ENCODE results near the gene OR4F15.

The OR4F15 gene

DNA sequence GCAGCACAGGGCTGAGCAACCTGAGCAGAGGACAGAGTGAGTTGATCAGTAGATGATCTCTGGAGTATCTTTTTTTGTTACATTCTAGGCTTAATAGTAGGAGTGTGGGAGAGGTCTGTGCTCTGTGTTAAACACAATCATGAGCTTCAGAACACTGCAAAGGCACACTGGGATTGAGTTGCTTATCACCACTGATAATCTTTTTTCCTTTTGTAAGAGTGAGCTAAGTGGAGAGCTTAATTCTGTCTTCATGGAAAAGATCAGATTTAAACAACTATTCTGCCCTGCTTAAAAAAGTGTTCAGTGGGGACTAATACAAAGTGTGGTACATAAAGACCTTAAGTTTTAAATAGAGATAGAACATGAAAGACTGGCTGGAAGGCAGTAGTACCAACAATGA lies 7.6 kb upstream of the OR4F15 start:
- DNase-seq, result no peak

DNA sequence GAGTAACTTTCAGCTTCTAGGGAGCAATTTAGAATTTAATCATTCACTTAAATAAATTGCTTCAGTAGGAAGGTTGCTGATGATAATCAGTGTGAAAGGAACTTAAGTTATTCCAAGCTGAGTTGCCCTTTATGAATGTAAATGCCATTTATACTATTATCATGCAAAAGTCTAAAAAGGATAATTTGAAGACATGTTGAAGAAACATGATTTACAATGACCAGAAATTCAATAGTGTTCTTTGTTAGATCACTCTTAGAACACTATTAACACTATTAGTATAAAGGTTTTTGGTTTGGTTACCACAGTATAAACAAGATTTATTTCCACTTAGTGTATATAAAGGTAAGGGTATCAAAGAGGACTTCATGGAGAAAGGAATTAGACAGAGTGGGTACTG lies 7.1 kb upstream of the OR4F15 start:
- no peak for DNase-seq

DNA sequence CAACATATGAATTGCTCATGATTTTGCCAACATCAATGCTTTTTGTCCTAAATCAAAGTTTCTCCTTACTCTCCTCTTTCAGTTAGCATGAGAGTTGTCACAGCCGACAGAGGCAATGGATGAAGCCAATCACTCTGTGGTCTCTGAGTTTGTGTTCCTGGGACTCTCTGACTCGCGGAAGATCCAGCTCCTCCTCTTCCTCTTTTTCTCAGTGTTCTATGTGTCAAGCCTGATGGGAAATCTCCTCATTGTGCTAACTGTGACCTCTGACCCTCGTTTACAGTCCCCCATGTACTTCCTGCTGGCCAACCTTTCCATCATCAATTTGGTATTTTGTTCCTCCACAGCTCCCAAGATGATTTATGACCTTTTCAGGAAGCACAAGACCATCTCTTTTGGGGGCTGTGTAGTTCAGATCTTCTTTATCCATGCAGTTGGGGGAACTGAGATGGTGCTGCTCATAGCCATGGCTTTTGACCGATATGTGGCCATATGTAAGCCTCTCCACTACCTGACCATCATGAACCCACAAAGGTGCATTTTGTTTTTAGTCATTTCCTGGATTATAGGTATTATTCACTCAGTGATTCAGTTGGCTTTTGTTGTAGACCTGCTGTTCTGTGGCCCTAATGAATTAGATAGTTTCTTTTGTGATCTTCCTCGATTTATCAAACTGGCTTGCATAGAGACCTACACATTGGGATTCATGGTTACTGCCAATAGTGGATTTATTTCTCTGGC lies 6.2 kb upstream of the OR4F15 start:
- DNase-seq, result no peak

- DNase-seq, result no peak
These were observed 4.6 kb upstream of the OR4F15 start for GRCh38 chr15:101807345-101807945.

DNA sequence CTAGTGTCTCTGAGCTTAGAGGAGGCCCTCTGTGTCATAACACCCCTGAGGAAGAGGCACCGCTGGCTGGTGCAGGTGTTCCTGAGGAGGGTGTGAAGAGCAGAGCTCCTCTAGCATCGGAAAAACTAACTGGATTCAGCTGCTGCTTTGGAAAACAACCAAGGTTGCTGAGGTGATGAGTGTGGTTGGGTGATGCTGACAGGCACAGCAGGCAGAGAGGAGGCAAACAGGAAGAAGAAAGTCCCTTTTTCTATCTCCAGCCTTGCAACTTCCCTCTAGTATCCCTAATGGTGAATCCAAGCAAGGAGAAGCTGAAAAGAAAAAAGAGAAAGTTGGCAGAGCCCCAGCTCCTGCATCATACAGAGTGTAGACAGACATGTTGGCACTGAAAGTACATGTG lies 3.8 kb upstream of the OR4F15 start:
- DNase-seq, result no peak

DNA sequence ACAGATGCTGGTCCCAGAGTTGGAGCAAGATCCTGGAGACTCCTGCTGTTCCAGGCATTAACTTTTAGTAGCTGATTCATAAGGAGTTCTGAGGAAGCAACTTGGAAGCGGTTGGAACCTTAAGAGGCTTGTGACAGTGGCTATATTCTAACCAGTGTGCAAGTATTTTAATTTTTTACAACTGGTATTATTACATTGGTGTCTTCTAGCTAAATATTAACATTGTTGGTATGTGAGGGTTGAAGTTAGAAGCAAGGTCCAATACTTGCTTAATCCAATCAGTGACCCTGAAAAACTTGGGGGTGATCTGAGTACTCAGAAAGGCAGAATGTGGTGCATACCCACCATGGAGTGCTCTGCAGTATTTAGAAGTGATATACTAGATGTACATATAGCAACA lies 1.5 kb upstream of the OR4F15 start:
- no peak for DNase-seq

DNA sequence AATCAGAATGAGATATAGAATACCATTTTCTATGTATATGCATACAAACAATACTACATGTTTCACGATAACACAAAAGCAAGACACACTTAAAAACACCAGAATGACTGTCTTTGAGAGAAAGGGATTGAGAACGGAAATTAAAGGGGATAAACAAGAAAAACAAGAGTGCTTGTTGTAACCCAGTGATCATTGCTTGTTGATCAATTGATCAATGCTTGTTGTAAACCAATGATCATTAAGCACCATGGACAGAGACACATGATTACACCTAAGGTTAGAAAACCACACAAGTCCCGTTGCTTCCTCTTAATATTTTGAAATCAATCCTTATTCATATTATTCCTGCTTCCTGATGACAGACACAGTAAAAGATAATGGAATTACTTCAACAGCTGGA lies 1.1 kb upstream of the OR4F15 start:
- no peak for DNase-seq

DNA sequence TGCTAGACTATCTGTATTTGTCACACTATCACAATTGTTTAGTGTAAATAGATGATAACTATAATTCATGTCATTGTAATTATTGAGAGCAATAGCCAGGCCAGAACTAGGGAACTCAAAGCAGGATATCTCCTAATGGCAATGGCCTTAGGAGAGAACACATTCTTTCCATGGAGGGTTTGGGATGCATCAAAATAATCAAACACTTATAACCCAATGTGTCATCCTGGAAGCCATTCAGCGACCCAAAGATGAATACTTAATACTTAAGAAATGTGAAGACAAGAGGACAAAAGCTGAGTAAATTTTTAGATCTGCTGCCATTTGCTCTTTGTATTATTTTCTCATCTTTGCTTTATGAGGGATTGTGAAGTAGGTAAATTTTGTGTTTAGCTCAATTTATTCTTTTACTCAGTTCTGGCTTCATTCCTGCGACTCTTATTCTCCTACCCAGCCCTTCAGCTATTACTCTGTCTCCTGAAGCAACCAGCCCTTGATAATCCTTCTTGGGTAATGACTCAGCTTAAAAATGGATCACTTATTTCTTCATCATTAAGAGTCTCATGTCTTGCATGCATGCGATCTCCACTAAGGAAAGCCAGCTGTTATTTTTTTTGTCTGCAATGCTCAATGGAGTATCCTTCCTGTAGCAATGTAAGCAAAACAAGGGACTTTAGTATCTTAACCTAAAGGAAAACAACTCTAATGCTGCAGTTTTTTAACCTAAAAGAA lies 2.0 kb downstream of the OR4F15 start:
- no peak for DNase-seq

DNA sequence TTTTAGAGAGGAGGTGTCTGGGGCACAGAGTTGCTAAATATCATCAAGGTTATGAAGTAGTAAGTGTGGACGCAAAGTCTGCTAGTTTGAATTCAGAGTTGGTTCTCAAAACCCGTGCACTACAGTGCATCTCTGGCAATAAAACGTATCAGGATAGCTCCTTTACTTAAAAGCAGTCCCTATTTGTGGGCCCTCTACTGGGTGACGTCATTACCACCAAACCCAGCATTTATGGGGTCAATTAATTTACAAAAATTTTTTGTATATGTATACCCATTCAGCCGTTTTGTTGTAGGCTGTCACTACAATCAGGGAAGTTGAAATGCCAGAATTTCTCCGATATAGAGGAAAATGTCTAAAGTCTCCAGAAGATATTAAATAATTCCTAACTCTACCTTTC lies 8.8 kb downstream of the OR4F15 start:
- DNase-seq, result no peak

DNA sequence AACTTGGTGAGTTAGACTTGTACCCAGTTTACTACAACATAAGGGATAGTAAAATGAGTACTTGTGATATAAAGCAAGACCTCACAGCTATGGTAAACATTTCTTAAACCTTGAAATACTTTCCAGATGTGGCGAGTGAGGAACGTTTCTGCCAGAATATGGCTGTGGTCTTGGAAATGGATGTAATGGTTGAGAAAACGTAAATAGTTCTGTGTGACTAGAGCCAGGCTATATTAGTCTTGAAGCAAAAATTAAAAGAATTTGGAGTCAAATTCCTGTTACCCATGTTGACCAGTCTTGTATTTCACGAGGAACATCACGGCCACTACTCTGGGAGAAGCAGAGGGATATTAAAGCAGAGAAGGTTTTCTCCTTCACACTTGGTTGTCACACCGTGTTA lies 15.3 kb downstream of the OR4F15 start:
- DNase-seq, result no peak

DNA sequence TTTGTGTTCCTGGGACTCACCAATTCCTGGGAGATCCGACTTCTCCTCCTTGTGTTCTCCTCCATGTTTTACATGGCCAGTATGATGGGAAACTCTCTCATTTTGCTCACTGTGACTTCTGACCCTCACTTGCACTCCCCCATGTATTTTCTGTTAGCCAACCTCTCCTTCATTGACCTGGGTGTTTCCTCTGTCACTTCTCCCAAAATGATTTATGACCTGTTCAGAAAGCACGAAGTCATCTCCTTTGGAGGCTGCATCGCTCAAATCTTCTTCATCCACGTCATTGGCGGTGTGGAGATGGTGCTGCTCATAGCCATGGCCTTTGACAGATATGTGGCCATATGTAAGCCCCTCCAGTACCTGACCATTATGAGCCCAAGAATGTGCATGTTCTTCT lies 16.8 kb downstream of the OR4F15 start:
- DNase-seq, result no peak

- DNase-seq, result no peak
These were observed 29.7 kb downstream of the OR4F15 start for GRCh38 chr15:101841656-101842055.

DNA sequence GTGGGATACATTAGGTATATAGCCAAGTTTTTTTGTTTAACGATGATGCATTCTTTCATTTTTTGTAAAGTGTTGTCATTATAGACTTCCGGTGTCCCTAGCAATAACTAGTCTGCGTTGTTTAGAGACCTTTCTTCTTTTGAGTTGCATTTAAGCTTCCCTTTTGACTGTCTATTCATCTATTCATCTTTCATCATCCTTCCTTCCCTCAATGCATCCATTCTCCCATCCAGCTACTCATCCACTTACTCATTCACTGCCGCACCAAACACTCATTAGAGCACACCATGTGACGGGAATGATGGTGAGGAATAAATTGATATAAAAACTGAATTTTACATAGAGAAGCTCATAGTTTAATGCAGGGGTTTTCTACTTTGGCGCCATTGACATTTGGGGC lies 32.9 kb downstream of the OR4F15 start:
- DNase-seq, result no peak

DNA sequence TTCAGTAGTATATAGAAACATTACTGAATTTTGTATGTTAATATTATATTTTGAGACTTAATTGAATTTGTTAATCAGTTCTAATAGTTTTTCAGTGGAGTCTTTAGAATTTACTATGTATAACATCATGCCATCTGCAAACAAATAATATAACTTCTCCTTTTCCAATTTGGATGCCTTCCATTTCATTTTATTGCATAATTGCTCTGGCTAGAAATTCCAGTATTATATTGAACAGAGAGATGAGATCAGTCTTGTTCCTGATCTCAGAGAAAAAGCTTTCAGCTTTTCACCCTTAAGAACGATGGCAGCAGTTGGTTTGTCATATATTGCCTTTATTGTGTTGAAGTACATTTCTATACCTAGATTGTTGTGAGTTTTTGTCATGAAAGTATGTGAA lies 40.4 kb downstream of the OR4F15 start:
- no peak for DNase-seq

Measured in right kidney (tissue), 1 donor.